Stimulated activated CD4-positive, alpha-beta T cell treated with anti-CD3 and anti-CD28 coated beads, Interleukin-15, amount 100 ng/mL, for 48 hours (primary cell): ENCODE data around the gene DDHD1.

Experiments
- DNase-seq, 2 donors: peaks; one replicate each; pipeline ENCODE4 v3.0.0-alpha.2; 2020; ENCODE audit warnings: low read depth in 2 of 2

The DDHD1 gene

GRCh38 chr14:53034036-53034435 lies 119.1 kb downstream of the DDHD1 start:
- no peak for DNase-seq

- no peak for DNase-seq
Measured at GRCh38 chr14:53032838-53033390, 120.2 kb downstream of the DDHD1 start.

- no peak for DNase-seq
Measured at GRCh38 chr14:53032161-53032803, 120.8 kb downstream of the DDHD1 start.

GRCh38 chr14:53027562-53027961 lies 125.6 kb downstream of the DDHD1 start:
- DNase-seq, result no peak

GRCh38 chr14:53027041-53027440 lies 126.1 kb downstream of the DDHD1 start:
- DNase-seq, result no peak

GRCh38 chr14:53023325-53023724 lies 129.8 kb downstream of the DDHD1 start:
- DNase-seq, result no peak

- no peak for DNase-seq
Measured at GRCh38 chr14:53022593-53022992, 130.5 kb downstream of the DDHD1 start.

- no peak for DNase-seq
Measured at GRCh38 chr14:53020193-53020932, 132.8 kb downstream of the DDHD1 start.

- DNase-seq, result no peak
Measured at GRCh38 chr14:53019406-53019805, 133.7 kb downstream of the DDHD1 start.

- DNase-seq, result no peak
Measured at GRCh38 chr14:53017837-53018236, 135.3 kb downstream of the DDHD1 start.

- no peak for DNase-seq
Measured at GRCh38 chr14:53016919-53017318, 136.2 kb downstream of the DDHD1 start.

- no peak for DNase-seq
Measured at GRCh38 chr14:53016491-53016890, 136.6 kb downstream of the DDHD1 start.

- DNase-seq, result no peak
Measured at GRCh38 chr14:53011053-53011462, 142.1 kb downstream of the DDHD1 start.

GRCh38 chr14:53010193-53011040 lies 142.7 kb downstream of the DDHD1 start:
- no peak for DNase-seq

GRCh38 chr14:53006931-53007562 lies 146.1 kb downstream of the DDHD1 start:
- DNase-seq, result no peak

- no peak for DNase-seq
Measured at GRCh38 chr14:53004976-53005375, 148.1 kb downstream of the DDHD1 start.

GRCh38 chr14:53003776-53004175 lies 149.3 kb downstream of the DDHD1 start:
- no peak for DNase-seq

GRCh38 chr14:53002576-53002975 lies 150.5 kb downstream of the DDHD1 start:
- DNase-seq, result no peak

GRCh38 chr14:53001787-53002378 lies 151.2 kb downstream of the DDHD1 start:
- no peak for DNase-seq

- no peak for DNase-seq
Measured at GRCh38 chr14:52998376-52999015, 154.6 kb downstream of the DDHD1 start.

- DNase-seq, result no peak
Measured at GRCh38 chr14:52996493-52996892, 156.6 kb downstream of the DDHD1 start.
